HG02973 (cell line): Measurements from ENCODE around the gene PCDHGA7.
"Not testable (repeated sequence)": the region's sequence is repeated elsewhere in the genome, so short reads cannot be mapped to it uniquely, and the experiment has no call there.

Source experiments
- ATAC-seq: cut with Tn5 transposase; IDR thresholded peaks from one replicate; pipeline ENCODE4 v1.9.1; 2021; ENCODE audit warnings: moderate library complexity; ENCODE audit not compliant: unreplicated experiment

Gene PCDHGA7

DNA sequence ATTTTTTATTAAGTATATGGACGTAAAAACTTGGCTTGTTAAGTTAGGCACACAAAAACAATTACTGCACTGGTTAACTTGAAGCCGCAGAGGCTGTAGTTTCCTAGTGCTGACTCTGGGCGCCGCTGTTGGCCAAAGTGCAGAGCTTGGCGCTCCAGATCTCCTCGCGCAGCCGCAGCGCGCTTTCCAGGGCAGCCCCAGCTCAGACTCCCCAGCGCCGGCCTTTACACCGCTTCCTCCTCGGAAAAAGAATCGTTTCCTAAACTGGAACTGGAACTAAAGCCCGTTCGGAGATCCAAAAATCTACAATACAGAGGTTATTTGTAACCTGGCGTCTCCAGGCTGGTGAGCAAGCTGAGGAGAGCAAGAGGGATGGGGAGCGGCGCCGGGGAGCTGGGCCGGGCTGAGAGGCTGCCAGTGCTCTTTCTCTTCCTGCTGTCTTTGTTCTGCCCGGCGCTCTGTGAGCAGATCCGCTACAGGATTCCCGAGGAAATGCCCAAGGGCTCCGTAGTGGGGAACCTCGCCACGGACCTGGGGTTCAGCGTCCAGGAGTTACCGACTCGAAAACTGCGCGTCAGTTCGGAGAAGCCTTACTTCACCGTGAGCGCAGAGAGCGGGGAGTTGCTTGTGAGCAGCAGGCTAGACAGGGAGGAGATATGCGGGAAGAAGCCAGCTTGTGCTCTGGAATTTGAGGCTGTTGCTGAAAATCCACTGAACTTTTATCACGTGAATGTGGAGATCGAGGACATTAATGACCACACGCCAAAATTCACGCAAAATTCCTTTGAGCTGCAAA is 15.4 kb downstream of the PCDHGA7 start, which contains the start of gene PCDHGB5:
Gene PCDHGB5 (plus strand): TSS at position 192 of the 796 bp plus-strand sequence. CDS start 181 bp downstream, at position 373.
- peak; percentile 99 for ATAC-seq

DNA sequence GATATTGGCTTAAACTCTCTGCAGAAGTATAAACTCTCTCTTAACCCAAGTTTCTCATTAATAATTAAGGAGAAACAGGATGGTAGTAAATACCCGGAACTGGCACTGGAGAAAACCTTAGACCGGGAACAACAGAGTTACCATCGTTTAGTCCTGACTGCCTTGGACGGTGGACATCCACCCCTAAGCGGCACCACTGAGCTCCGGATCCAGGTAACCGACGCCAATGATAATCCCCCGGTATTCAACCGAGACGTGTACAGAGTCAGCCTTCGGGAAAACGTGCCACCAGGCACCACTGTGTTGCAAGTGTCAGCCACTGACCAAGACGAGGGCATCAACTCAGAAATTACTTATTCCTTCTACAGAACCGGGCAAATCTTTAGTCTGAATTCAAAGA is 16.1 kb downstream of the PCDHGA7 start:
- ATAC-seq, result no peak

DNA sequence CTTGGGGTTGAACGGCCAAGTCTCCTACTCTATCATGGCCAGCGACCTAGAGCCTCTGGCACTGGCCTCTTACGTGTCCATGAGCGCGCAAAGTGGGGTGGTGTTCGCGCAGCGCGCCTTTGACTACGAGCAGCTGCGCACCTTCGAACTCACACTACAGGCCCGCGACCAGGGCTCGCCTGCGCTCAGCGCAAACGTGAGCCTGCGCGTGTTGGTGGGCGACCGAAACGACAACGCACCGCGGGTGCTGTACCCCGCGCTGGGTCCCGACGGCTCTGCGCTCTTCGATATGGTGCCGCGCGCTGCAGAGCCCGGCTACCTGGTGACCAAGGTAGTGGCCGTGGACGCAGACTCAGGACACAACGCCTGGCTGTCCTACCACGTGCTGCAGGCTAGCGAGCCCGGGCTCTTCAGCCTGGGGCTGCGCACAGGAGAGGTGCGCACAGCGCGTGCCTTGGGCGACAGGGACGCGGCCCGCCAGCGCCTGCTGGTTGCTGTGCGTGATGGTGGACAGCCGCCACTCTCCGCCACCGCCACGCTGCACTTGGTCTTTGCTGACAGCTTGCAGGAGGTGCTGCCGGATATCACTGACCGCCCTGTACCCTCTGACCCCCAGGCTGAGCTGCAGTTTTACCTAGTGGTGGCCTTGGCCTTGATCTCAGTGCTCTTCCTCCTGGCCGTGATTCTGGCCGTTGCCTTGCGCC is 17.2 kb downstream of the PCDHGA7 start:
- no peak for ATAC-seq

- no peak for ATAC-seq
Measured at GRCh38 chr5:141402553-141403243, 20.2 kb downstream of the PCDHGA7 start, which contains the start of gene PCDHGA9. Gene PCDHGA9, plus strand, starts transcription at chr5:141402778. Its CDS starts 175 bp downstream, at chr5:141402953.

GRCh38 chr5:141403387-141403786 is 20.8 kb downstream of the PCDHGA7 start:
- ATAC-seq, result no peak

GRCh38 chr5:141407790-141408505 is 25.4 kb downstream of the PCDHGA7 start, which contains the start of gene PCDHGB6:
Gene PCDHGB6, plus strand, starts transcription at chr5:141408021. Its CDS starts 182 bp downstream, at chr5:141408203.
- peak; percentile 77 for ATAC-seq

DNA sequence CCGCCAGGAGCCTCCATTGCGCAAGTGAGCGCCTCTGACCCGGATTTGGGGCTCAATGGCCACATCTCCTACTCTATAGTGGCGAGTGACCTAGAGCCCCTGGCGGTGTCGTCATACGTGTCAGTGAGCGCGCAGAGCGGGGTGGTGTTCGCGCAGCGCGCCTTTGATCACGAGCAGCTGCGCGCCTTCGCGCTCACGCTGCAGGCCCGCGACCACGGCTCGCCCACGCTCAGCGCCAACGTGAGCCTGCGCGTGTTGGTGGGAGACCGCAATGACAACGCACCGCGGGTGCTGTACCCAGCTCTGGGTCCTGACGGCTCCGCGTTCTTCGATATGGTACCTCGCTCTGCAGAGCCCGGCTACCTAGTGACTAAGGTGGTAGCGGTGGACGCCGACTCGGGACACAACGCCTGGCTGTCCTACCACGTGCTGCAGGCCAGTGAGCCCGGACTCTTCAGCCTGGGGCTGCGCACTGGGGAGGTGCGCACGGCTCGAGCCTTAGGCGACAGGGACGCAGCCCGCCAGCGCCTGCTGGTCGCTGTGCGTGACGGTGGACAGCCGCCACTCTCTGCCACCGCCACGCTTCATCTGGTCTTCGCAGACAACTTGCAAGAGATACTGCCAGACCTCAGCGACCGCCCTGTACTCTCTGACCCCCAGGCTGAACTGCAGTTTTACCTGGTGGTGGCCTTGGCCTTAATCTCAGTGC is 27.2 kb downstream of the PCDHGA7 start:
- no peak for ATAC-seq

DNA sequence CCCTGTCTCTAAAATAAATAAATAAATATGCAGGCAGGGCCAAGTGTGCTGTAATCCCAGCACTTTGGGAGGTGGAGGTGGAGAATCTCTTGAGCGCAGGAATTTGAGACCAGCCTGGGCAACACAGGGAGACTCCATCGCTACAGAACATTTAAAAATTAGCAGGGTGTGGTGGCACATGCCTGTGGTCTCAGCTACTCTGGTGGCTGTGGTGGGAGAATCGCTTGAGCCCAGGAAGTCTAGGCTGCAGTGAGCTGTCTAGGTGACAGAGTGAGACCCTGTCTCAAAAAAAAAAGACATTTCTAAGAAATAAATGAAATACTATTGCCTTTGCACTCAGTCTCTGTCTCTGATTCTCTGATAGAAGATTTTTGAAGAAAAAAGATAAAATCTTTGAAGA is 29.0 kb downstream of the PCDHGA7 start:
- ATAC-seq, result no peak

GRCh38 chr5:141412854-141413539 is 30.5 kb downstream of the PCDHGA7 start, which contains the start of gene PCDHGA10:
Gene PCDHGA10, plus strand, starts transcription at chr5:141412987. Its CDS starts 189 bp downstream, at chr5:141413176.
- ATAC-seq, result peak; percentile 62

- ATAC-seq, result no peak
Measured at GRCh38 chr5:141413540-141414069, 31.1 kb downstream of the PCDHGA7 start.

DNA sequence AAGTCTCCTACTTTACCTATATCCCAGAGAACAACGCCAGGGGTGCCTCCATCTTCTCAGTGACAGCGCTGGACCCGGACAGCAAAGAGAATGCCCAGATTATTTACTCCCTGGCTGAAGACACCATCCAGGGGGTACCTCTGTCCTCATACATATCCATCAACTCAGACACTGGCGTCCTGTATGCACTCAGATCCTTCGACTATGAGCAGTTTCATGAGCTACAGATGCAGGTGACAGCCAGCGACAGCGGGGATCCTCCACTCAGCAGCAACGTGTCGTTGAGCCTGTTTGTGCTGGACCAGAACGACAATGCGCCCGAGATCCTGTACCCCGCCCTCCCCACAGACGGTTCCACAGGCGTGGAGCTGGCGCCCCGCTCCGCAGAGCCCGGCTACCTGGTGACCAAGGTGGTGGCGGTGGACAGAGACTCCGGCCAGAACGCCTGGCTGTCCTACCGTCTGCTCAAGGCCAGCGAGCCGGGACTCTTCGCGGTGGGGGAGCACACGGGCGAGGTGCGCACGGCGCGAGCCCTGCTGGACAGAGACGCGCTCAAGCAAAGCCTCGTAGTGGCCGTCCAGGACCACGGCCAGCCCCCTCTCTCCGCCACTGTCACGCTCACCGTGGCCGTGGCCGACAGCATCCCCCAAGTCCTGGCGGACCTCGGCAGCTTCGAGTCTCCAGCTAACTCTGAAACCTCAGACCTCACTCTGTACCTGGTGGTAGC is 32.2 kb downstream of the PCDHGA7 start:
- ATAC-seq, result not testable (repeated sequence)

DNA sequence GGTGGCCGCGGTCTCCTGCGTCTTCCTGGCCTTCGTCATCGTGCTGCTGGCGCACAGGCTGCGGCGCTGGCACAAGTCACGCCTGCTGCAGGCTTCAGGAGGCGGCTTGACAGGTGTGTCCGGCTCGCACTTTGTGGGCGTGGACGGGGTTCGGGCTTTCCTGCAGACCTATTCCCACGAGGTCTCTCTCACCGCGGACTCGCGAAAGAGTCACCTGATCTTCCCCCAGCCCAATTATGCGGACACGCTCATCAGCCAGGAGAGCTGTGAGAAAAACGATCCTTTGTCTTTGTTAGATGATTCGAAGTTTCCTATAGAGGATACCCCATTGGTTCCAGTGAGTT is 32.7 kb downstream of the PCDHGA7 start:
- not testable (repeated sequence) for ATAC-seq

DNA sequence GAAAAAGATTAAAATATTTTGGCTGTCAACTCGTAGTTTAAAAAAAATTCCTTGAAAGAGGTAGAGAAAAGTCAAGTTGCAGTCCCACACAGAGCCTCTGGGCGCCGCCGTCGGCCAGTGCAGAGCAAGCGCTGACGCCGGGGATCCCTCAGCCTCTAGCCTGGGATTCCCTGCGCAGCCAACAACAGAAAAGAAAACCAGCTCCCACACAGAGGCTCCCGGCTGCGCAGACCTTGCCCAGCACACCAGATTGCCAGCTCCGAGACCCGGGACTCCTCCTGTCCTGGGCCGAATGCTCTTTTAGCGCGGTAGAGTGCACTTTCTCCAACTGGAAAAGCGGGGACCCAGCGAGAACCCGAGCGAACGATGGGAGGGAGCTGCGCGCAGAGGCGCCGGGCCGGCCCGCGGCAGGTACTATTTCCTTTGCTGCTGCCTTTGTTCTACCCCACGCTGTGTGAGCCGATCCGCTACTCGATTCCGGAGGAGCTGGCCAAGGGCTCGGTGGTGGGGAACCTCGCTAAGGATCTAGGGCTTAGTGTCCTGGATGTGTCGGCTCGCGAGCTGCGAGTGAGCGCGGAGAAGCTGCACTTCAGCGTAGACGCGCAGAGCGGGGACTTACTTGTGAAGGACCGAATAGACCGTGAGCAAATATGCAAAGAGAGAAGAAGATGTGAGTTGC is 35.1 kb downstream of the PCDHGA7 start, which contains the start of gene PCDHGB7:
Gene PCDHGB7 (plus strand): TSS at position 184 of the 679 bp plus-strand sequence. CDS start 183 bp downstream, at position 367.
- ATAC-seq, result peak; percentile 89

GRCh38 chr5:141419074-141419880 is 36.7 kb downstream of the PCDHGA7 start:
- ATAC-seq, result no peak

DNA sequence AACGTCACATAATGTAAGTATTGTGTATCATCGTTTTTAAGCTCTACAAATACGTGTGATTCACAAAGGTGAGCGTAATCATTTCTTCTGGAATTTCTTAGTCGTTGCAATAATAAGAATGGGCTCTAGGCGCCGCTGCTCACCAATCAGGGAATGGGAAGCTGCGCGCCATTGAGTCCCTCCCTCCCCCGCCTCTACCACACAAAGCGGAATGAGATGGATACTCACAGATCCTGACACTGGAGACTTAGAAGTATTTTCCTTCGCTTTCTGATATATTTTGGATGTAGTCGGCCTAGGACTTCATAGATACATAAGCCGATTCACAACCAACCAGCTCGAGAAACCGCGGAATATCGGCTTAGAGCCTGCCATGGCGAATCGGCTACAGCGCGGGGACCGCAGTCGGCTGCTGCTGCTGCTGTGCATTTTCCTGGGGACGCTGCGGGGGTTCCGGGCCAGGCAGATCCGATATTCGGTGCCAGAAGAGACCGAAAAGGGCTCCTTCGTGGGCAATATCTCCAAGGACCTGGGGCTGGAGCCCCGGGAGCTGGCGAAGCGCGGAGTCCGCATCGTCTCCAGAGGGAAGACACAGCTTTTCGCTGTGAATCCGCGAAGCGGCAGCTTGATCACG is 38.4 kb downstream of the PCDHGA7 start, which contains the start of gene PCDHGA11:
Gene PCDHGA11 (plus strand): TSS at position 197 of the 634 bp plus-strand sequence. CDS start 177 bp downstream, at position 374.
- no peak for ATAC-seq

DNA sequence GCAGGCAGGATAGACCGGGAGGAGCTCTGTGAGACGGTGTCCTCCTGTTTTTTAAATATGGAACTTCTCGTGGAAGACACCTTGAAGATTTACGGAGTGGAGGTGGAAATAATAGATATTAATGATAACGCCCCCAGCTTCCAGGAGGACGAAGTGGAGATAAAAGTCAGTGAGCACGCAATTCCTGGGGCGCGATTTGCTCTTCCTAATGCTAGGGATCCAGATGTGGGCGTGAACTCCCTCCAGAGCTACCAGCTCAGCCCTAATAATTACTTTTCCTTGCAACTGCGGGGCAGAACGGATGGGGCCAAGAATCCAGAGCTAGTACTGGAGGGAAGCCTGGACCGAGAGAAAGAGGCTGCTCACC is 38.9 kb downstream of the PCDHGA7 start:
- no peak for ATAC-seq
